Mucosa of rectum (tissue), 2 donors: Measurements from ENCODE around the gene MAPK11.

ENCODE experiments used
- H3K27ac ChIP-seq, 2 donors: one replicate each; pipeline ENCODE4 v1.7.0; 2013; ENCODE audit warnings: inconsistent platforms in 2 of 2, low read depth in 2 of 2, low read length in 2 of 2
- H3K27me3 ChIP-seq, 2 donors: one replicate each; pipeline ENCODE4 v1.7.0; 2013; ENCODE audit warnings: low read length in 2 of 2; ENCODE audit not compliant: control insufficient read depth in 2 of 2, insufficient read depth in 2 of 2
- H3K36me3 ChIP-seq, 2 donors: one replicate each; pipeline ENCODE4 v1.7.0; 2013; ENCODE audit warnings: low read length in 2 of 2; ENCODE audit not compliant: control insufficient read depth in 2 of 2, insufficient read depth in 2 of 2
- H3K4me1 ChIP-seq, 2 donors: one replicate each; pipeline ENCODE4 v1.7.0; 2013; ENCODE audit warnings: low read length in 2 of 2, mild to moderate bottlenecking in 1 of 2; ENCODE audit not compliant: control insufficient read depth in 2 of 2, insufficient read depth in 2 of 2
- H3K4me3 ChIP-seq, 2 donors: one replicate each; pipeline ENCODE4 v1.7.0; 2013; ENCODE audit warnings: low read length in 2 of 2
- H3K9ac ChIP-seq, 2 donors: one replicate each; pipeline ENCODE4 v1.7.0; 2013; ENCODE audit warnings: low read length in 2 of 2, low read depth in 1 of 2, mild to moderate bottlenecking in 1 of 2
- H3K9me3 ChIP-seq, 2 donors: one replicate each; pipeline ENCODE4 v1.7.0; 2013; ENCODE audit warnings: low read length in 2 of 2; ENCODE audit not compliant: control insufficient read depth in 2 of 2
- donor health status: healthy.
- donor health status: Normal muscosa, but diverticular disease.

MAPK11 gene

DNA sequence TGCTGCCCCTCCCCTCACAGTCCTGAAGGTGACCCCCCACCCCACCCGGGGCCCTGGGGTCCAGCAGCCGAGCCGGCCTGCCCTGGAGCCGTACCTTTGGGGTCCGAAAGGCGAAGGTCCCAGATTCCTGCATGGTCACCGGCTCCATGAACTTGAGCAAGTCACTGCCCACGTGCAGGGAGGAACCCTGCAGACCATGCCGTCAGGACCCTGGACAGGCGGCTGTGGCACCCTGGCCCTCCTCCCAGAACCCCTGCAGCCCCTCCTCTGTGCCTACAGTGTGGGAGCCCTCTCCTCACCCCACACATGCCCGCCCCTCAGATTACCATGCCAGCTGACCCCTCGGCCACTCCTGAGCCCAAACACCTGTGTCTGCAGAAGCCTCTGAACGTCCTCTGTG lies 14.3 kb upstream of the MAPK11 start:
- H3K9ac ChIP-seq = no peak overlapping the region
- no peaks in the 10 kb centered on the region for H3K9me3 ChIP-seq
- no peak overlapping the region for H3K4me3 ChIP-seq
- no peak overlapping the region for H3K27ac ChIP-seq
- H3K4me1 ChIP-seq = no peaks in the 10 kb centered on the region
- H3K27me3 ChIP-seq = no peaks in the 10 kb centered on the region
- peaks cover 73% of the 10 kb centered on the region in 2 donors for H3K36me3 ChIP-seq

GRCh38 chr22:50283821-50284220 lies 13.6 kb upstream of the MAPK11 start:
- Histone ChIP-seq H3K9me3 (no peaks in the 10 kb centered on the region), H3K27me3 (no peaks in the 10 kb centered on the region), H3K4me3 (no peak overlapping the region), H3K4me1 (no peaks in the 10 kb centered on the region), H3K27ac (no peak overlapping the region), H3K9ac (no peak overlapping the region), H3K36me3 (peaks cover 71 to 73% of the 10 kb centered on the region in 2 donors)

DNA sequence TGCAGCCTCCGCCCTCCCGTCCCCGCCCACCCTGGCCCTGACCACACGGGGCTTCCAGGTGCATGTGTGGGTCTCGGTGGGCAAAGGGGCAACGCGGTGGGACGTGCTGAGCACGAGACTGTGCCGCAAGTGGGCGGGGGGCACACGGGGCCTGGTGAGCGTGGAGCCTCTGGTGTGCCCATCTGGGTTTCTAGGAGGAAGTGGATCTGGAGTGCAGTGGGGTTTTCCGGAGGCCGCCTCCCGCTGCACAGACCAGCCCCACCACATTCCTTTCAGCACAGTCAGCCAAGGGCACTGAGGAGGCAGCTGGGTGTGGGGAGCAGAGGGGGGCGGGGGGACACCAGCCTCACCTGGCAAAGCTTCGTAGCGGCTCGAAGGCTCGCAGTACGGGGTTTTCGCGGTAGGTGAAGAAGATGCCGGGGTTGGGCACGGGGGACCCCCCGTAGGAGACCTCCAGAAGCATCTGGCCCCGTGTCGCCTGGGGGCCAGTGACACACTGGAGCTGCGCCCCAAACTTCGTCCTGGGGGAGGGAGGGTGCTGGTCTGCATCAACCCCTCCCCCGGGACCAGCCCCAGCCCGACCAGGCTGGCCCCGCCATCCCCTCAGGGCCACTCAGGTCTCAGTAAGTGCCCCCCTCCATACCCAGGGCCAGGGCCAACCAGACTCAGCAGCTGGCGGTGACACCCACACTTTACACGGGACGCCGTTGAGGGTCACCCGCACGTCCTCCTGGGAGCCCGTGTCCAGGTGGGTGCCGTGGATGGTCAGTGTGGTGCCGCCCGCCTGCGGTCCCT lies 12.4 kb upstream of the MAPK11 start:
- Histone ChIP-seq H3K4me3 (no peak overlapping the region), H3K4me1 (no peaks in the 10 kb centered on the region), H3K9ac (no peak overlapping the region), H3K27ac (no peak overlapping the region), H3K9me3 (no peaks in the 10 kb centered on the region), H3K36me3 (peaks cover 73 to 74% of the 10 kb centered on the region in 2 donors), H3K27me3 (no peaks in the 10 kb centered on the region)

GRCh38 chr22:50281957-50282356 lies 11.8 kb upstream of the MAPK11 start:
- peaks cover 72 to 75% of the 10 kb centered on the region in 2 donors for H3K36me3 ChIP-seq

DNA sequence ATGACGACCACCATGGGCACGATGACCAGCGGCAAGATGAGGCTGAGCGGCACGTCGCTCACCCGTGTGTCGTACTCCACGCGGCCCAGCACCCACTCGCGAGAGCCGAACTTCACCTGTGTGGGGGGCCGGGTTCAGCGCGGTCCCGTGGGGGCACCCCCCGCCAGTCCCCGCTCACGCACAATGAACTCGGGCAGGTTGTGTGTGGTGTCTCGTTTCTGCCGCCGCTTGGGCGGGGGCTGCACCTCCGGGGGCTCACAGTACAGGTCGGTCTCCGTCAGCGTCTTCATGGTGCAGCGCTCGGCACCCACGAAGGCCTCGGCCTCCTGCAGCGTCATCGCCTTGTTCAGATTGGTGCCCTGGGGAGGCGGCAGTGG lies 11.2 kb upstream of the MAPK11 start:
- H3K27ac ChIP-seq = no peak overlapping the region
- H3K36me3 ChIP-seq = peaks cover 72 to 73% of the 10 kb centered on the region in 2 donors
- no peak overlapping the region for H3K9ac ChIP-seq

More at GRCh38 chr22:50281957-50282356, 11.8 kb upstream of the MAPK11 start:
- H3K27me3 ChIP-seq = no peaks in the 10 kb centered on the region
- H3K9me3 ChIP-seq = no peaks in the 10 kb centered on the region
- no peak overlapping the region for H3K9ac ChIP-seq
- H3K4me1 ChIP-seq = no peaks in the 10 kb centered on the region
- no peak overlapping the region for H3K4me3 ChIP-seq
- H3K27ac ChIP-seq = no peak overlapping the region

DNA sequence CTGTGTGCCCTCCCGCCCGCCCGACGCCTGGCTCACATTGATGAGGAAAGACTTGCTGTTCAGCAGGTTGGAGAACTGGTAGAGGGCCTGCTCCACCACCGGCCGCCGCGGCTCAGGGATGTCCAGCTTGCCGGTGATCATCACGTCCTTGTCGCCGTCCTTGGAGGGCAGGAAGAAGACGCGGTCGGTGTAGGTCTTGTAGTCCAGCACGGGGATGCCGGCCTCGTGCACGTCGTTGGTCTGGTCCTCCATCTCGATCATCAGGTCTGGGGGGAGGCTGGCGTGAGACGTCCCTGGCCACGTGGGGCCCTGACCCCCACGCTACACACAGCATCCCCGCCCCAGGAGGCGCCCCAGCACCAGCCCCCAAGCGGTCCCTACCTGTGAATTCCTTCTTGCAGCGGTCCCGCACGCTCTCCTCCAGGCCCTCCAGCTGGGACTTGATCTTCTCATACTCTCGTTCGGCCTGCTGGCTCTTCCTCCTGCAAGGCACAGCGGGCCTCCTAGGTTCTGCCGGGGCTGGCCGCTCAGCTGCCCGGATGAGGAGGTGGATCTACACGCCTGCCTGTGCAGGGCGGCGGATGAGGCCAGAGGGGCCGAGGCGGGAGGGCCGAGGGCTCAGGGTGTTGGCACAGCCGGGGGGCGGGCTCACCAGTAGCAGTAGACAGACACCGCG lies 10.7 kb upstream of the MAPK11 start:
- Histone ChIP-seq H3K9me3 (no peaks in the 10 kb centered on the region), H3K27me3 (no peaks in the 10 kb centered on the region), H3K4me3 (no peak overlapping the region), H3K4me1 (no peaks in the 10 kb centered on the region), H3K9ac (no peak overlapping the region), H3K36me3 (peaks cover 68 to 70% of the 10 kb centered on the region in 2 donors), H3K27ac (no peak overlapping the region)

More for the DNA sequence above, 11.2 kb upstream of the MAPK11 start:
- H3K27me3 ChIP-seq = no peaks in the 10 kb centered on the region
- no peak overlapping the region for H3K4me3 ChIP-seq
- no peaks in the 10 kb centered on the region for H3K4me1 ChIP-seq
- H3K9me3 ChIP-seq = no peaks in the 10 kb centered on the region

DNA sequence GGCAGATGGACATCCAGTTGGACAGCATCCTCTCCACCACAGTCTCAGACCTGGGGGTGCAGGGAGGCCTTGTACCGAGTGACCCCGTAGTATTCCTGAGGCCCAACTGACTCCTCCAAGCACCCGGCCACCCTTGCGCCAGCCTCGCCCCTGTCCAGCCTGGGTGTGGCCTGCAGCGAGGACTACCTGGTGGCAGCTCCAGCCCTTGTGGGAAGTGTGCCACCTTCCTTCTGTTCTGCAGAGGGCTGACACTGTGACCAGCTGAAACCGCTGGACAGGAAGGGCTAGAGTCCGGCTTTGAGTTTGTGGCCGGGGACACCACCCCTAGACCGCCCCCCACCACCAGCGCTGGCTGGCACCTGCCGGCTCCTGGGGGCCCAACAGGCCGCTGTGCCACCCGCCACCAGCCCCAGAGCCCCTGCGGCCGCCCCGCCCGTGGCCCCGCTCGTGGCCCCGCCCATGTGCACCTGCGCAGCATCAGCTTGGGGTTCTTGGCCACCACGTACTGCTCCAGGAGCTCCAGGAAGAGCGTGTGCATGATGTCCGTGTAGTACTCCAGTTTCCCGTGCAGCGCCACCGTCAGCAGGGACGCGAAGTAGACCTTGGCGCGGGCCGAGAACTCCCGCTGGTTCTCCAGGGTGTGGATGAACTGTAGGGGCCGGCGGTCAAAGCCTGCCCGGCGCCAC lies 10.0 kb upstream of the MAPK11 start:
- no peak overlapping the region for H3K9ac ChIP-seq
- H3K4me1 ChIP-seq = no peaks in the 10 kb centered on the region
- no peaks in the 10 kb centered on the region for H3K27me3 ChIP-seq
- peaks cover 68 to 74% of the 10 kb centered on the region in 2 donors for H3K36me3 ChIP-seq
- no peaks in the 10 kb centered on the region for H3K9me3 ChIP-seq
- H3K27ac ChIP-seq = no peak overlapping the region
- no peak overlapping the region for H3K4me3 ChIP-seq

- no peaks in the 10 kb centered on the region for H3K27me3 ChIP-seq
- H3K9me3 ChIP-seq = no peaks in the 10 kb centered on the region
- H3K9ac ChIP-seq = no peak overlapping the region
- no peaks in the 10 kb centered on the region for H3K4me1 ChIP-seq
- peaks cover 66 to 74% of the 10 kb centered on the region in 2 donors for H3K36me3 ChIP-seq
- H3K4me3 ChIP-seq = no peak overlapping the region
- no peak overlapping the region for H3K27ac ChIP-seq
Observed at GRCh38 chr22:50278956-50279619, 8.9 kb upstream of the MAPK11 start.

GRCh38 chr22:50278461-50278860 lies 8.3 kb upstream of the MAPK11 start:
- Histone ChIP-seq H3K9me3 (no peaks in the 10 kb centered on the region), H3K4me3 (no peak overlapping the region), H3K9ac (no peak overlapping the region), H3K4me1 (no peaks in the 10 kb centered on the region), H3K27ac (no peak overlapping the region), H3K36me3 (peaks cover 62 to 70% of the 10 kb centered on the region in 2 donors), H3K27me3 (no peaks in the 10 kb centered on the region)
